Stimulated activated CD4-positive, alpha-beta T cell treated with anti-CD3 and anti-CD28 coated beads, Interleukin-15, amount 100 ng/mL, for 1 hour (primary cell): ENCODE data around the gene WDR53.
"Not testable (repeated sequence)": the region's sequence is repeated elsewhere in the genome, so short reads cannot be mapped to it uniquely, and the experiment has no call there.

Source experiments
- DNase-seq, 2 donors: peaks; one replicate each; pipeline ENCODE4 v3.0.0-alpha.2; 2020; ENCODE audit warnings: low read depth in 1 of 2, low spot score in 1 of 2

Gene WDR53

GRCh38 chr3:196568246-196569002 lies at the start of gene WDR53, which contains the start of gene FBXO45:
TSS of gene WDR53 (minus strand) at chr3:196568554. CDS start at chr3:196561475, 7,079 bp downstream.
TSS of gene FBXO45 (plus strand) at chr3:196568660. CDS start at chr3:196568985, 325 bp downstream.
- peak; percentile 91 for DNase-seq

DNA sequence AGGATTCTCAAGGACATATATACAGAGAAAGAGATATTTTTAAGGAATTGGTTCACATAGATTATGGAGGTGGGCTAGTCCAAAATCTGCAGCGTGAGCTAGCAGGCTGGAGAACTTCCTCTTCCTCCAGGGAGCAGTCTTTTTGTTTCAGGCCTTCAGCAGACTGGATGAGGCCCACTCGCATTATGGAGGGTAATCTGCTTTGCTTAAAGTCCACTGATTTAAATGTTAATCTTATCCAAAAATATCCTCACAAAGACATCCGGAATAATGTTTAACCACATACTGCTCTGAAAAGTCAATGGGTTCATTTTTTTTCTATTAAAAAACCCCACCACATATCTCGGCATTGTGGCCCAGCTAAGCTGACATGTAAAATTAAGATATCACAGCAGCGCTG lies 48.9 kb upstream of the WDR53 start:
- no peak for DNase-seq

GRCh38 chr3:196615234-196615633 lies 46.9 kb upstream of the WDR53 start:
- DNase-seq: not testable (repeated sequence)

- DNase-seq: no peak
Observed at GRCh38 chr3:196611761-196612483, 43.6 kb upstream of the WDR53 start.

DNA sequence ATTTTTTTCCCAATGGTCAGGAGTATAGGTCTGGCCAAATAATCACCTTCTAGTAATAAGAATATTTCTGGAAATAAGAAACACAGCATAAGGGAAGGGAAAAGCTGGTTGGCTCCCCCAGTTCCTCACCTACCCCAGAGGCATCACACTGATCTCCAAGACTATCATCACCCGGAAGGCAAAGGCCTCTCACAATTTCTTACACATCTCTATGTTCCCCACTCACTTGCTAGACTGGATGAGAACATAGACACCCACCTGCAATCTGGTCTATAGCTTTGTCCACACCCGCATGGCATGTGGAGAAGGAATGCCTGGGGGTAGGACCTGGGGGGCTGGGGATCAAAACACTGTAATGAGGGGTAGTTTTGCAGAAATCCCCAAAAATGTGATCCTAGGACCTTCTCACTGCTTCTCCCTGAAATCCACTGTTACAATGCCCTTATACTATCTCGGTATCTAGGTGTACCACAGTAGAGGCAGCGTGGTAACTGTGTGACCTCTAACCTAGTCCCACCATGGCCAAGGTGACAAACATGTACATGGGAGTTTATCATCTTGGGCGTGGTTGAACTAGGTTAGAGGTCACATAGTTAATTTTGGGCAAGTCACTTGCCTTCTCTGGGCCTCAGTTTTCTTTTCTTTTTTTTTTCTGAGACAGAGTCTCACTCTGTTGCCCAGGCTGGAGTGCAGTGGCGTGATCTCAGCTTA lies 41.6 kb upstream of the WDR53 start:
- no peak for DNase-seq

DNA sequence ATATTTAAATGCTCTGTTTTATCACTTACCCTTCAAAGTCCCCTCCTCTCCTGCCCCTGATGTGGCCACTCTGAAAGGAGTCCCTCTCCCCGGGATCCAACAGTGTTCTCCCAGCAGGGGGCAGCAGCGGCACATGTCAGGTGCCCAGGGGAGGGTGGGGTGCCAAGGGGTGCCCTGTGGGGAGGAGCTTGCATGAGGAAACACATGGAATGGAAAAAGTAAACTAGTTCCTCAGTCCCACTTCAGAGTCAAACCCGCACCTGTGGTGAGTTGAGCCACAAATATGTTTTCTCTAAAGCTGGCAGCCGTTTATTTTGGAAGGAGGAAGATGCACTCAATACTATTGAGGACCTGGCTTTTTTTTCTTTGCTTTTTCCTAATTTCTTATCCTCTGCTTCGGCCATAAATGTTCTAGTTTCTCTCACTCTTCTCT lies 41.0 kb upstream of the WDR53 start:
- peak; percentile 88 to 91 for DNase-seq

DNA sequence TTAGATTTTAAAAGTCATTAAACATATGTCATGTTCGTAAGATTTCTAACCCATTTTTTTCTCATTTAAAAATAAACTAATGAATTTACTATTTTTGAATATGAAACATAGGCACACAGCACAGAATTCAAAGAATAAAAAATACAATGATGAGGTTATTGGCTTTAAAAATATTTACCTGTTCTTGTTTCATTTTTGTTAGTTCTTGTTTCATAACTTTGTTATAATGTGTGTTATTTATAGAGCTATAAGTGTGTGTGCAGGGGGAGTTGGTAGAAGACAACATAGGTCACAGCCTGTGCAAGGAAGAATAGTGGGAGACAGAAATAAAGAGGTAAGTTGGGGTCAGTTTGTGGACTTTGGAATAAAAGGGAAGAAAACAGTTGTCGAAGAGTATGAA lies 40.3 kb upstream of the WDR53 start:
- no peak for DNase-seq

- DNase-seq: peak; percentile 22 to 30
Observed at GRCh38 chr3:196604548-196604947, 36.2 kb upstream of the WDR53 start.

- DNase-seq: no peak
Observed at GRCh38 chr3:196603683-196604082, 35.3 kb upstream of the WDR53 start.

DNA sequence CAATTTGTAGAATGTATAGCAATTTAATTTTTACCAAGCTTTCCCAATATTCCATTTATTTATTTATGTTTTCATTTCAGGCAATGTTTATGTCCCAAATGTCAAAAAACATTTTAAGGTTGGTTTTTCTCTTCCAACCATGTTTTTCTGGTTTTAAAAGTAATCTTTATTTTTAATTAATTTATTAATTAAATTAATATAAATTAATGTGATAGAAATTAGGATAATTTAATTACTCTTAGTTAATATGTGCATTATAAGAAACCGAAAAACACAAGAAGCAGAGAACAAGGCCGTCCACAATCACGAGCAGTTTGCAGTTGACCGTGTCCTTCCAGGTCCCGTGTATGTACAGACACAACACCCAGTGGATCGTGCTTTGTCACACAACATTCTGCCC lies 34.3 kb upstream of the WDR53 start:
- no peak for DNase-seq

DNA sequence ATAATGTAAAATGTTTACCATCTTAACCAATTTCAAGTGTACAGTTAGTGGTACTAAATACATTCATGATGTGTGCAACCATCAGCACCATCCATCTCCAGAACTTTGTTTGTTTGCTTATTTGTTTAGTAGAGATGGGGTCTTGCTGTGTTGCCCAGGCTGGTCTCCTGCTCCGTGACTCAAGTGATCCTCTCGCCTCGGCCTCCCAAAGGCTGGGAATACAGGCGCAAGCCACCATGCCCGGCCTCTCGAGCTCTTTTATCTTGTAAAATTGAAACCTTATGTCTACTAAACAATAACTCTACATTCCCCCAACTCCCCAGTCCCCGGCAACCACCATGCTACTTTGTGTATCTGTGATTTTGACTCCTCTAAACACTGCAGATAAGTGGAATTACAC lies 32.0 kb upstream of the WDR53 start:
- no peak for DNase-seq

GRCh38 chr3:196599734-196600128 lies 31.4 kb upstream of the WDR53 start:
- no peak for DNase-seq

DNA sequence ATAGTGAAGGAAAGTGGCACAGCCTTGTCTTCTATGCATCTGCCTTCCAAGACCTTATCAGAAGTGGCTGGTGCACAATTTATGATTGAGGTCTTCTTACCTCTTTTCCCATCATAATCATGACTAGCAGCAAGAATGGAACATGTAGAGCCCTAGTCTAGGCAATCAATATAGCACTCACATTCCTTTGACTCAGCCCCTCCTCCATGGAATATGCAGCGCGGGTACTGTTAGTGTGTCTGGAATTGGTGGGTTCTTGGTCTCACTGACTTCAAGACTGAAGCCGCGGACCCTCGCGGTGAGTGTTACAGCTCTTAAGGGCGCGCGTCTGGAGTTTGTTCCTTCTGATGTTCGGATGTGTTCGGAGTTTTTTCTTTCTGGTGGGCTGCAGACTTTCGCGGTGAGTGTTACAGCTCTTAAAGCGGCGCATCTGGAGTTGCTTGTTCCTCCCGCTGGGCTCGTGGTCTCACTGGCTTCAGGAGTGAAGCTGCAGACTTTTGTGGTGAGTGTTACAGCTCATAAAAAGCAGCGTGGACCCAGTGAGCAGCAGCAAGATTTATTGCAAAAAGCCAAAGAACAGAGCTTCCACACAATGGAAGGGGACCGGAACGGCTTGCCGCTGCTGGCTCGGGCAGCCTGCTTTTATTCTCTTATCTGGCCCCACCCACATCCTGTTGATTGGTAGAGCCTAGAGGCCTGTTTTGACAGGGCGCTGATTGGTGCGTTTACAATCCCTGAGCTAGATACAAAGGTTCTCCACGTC lies 29.8 kb upstream of the WDR53 start:
- not testable (repeated sequence) for DNase-seq

- DNase-seq: no peak
Observed at GRCh38 chr3:196596355-196596754, 28.0 kb upstream of the WDR53 start.

- no peak for DNase-seq
Observed at GRCh38 chr3:196590279-196590678, 21.9 kb upstream of the WDR53 start.

GRCh38 chr3:196585044-196585757 lies 16.8 kb upstream of the WDR53 start:
- DNase-seq: no peak

DNA sequence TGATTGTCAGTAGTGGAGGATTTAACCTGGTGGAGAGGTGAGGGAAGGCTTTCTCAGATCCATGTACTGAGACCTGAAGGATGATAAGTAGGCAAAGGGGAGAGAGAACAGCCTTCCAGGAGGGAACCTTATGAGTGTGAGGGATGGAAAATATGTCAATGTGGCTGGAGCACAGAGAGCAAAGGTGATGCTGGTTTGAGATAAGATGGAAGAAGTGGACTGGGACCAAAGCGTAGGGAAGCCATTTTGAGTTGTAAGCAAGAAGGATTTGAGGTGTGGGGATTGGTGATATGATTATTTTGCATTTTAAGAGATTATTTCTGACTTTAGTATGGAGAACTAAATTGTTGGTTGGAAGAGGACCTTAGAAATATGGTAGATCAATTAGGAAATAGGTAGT lies 4.0 kb upstream of the WDR53 start:
- DNase-seq: no peak

DNA sequence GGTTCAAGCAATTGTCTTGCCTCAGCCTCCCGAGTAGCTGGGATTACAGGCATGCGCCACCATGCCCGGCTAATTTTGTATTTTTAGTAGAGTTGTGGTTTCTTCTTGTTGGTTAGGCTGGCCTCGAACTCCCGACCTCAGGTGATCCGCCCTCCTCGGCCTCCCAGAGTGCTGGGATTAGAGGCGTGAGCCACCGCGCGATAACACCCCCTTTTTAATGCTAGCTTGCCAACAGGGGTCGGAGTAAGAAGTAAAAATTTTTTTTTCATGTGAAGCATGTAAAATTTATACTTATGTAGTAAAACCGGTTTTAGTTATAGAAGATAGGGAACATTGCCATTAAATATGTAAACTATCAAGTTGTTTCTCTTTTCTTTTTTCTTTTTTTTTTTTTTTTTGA lies 2.0 kb upstream of the WDR53 start:
- not testable (repeated sequence) for DNase-seq

DNA sequence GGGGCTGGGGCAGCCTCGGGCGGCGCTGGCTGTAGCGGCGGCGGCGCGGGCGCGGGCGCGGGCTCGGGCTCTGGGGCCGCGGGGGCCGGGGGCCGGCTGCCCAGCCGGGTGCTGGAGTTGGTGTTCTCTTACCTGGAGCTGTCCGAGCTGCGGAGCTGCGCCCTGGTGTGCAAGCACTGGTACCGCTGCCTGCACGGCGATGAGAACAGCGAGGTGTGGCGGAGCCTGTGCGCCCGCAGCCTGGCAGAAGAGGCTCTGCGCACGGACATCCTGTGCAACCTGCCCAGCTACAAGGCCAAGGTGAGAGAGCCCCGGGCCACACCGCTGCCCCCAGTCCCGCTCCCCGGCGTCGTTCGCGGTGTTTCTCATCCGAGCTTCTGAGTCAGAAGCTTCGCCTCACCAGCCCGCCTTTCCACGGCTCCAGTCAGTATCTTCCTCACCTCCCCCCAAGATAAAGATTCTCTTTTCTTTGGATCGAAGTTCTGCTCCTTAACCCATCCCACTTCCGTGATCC lies 706 bp upstream of the WDR53 start:
- peak; percentile 6 to 26 for DNase-seq

GRCh38 chr3:196563721-196564225 lies 4.6 kb downstream of the WDR53 start:
- DNase-seq: peak in 1 of 2 donors; percentile 7
